Urinary bladder (tissue), 4 donors: ENCODE measurements around the gene MYO5B. TPM values are rescaled to one million over a fixed set of nuclear protein-coding genes. Genes with fewer than 3 reads are reported as not detected.
"Not testable (repeated sequence)": the region's sequence is repeated elsewhere in the genome, so short reads cannot be mapped to it uniquely, and the experiment has no call there.

Source experiments
- DNase-seq: peaks from one replicate; pipeline ENCODE4 v3.0.0-alpha.2; 2015; ENCODE audit errors: extremely low spot score
- H3K27ac ChIP-seq: one replicate; pipeline ENCODE4 v1.5.1; 2013; ENCODE audit warnings: low read depth, mild to moderate bottlenecking, moderate library complexity
- H3K36me3 ChIP-seq: one replicate; pipeline ENCODE4 v1.6.1; 2013; ENCODE audit warnings: mild to moderate bottlenecking, moderate library complexity; ENCODE audit not compliant: insufficient read depth
- H3K4me1 ChIP-seq: one replicate; pipeline ENCODE4 v1.6.1; 2013; ENCODE audit warnings: mild to moderate bottlenecking, moderate library complexity; ENCODE audit not compliant: insufficient read depth
- H3K4me3 ChIP-seq: one replicate; pipeline ENCODE4 v1.5.1; 2013; ENCODE audit warnings: low read depth, low read length
- WGBS: extraction: QIAGEN DNeasy Blood & Tissue Kit; methylation state at CpG from one replicate; pipeline ENCODE4 v1.1.7; 2013; 5-methylcytosine and 5-hydroxymethylcytosine counted together
- polyA plus RNA-seq: library from polyadenylated mRNA; stranded (reverse); fragments of 200-250 nt; gene quantifications from one replicate; pipeline ENCODE4 v1.2.3, GENCODE V29; 2013
- total RNA-seq: library from RNA; depleted of rRNA; stranded (reverse); fragments of >200 nt; gene quantifications from one replicate; pipeline ENCODE4 v1.2.3, GENCODE V29; 2014
- donor health status: healthy with polysubstance abuse.
- donor health status: healthy.

MYO5B gene
- total and polyA plus RNA-seq, 2 donors = 2.7 to 8.8 TPM

GRCh38 chr18:50094786-50095185 lies 100.2 kb downstream of the MYO5B start:
- 90% methylated on average over 5 of the region's 5 CpGs for WGBS
- not testable (repeated sequence) for DNase-seq

GRCh38 chr18:50094221-50094773 lies 100.7 kb downstream of the MYO5B start:
- no peak for DNase-seq
- Histone ChIP-seq H3K4me3 (no peak overlapping the region), H3K27ac (no peak overlapping the region), H3K36me3 (no peaks in the 10 kb centered on the region), H3K4me1 (no peaks in the 10 kb centered on the region)
- 86% methylated on average over 2 of the region's 2 CpGs for WGBS

More at GRCh38 chr18:50094786-50095185, 100.2 kb downstream of the MYO5B start:
- not testable (repeated sequence) for H3K27ac ChIP-seq, H3K4me3 ChIP-seq, H3K4me1 ChIP-seq, H3K36me3 ChIP-seq

GRCh38 chr18:50093366-50094064 lies 101.4 kb downstream of the MYO5B start:
- WGBS = 83% methylated on average over 6 of the region's 6 CpGs
- H3K27ac ChIP-seq = no peak overlapping the region
- no peaks in the 10 kb centered on the region for H3K4me1 ChIP-seq
- DNase-seq = no peak
- H3K36me3 ChIP-seq = no peaks in the 10 kb centered on the region
- H3K4me3 ChIP-seq = no peak overlapping the region

GRCh38 chr18:50092245-50092805 lies 102.6 kb downstream of the MYO5B start:
- Histone ChIP-seq H3K4me1 (no peaks in the 10 kb centered on the region), H3K36me3 (no peaks in the 10 kb centered on the region), H3K4me3 (no peak overlapping the region), H3K27ac (no peak overlapping the region)
- 44% methylated on average over 3 of the region's 3 CpGs for WGBS
- DNase-seq = no peak

GRCh38 chr18:50091509-50092244 lies 103.3 kb downstream of the MYO5B start:
- Histone ChIP-seq H3K36me3 (no peaks in the 10 kb centered on the region), H3K4me1 (no peaks in the 10 kb centered on the region), H3K4me3 (no peak overlapping the region), H3K27ac (no peak overlapping the region)
- 81% methylated on average over 2 of the region's 2 CpGs for WGBS
- DNase-seq = no peak

GRCh38 chr18:50090370-50091312 lies 104.3 kb downstream of the MYO5B start:
- H3K27ac ChIP-seq = no peak overlapping the region
- DNase-seq = no peak
- H3K4me1 ChIP-seq = no peaks in the 10 kb centered on the region
- WGBS = 83% methylated on average over 6 of the region's 6 CpGs
- H3K4me3 ChIP-seq = no peak overlapping the region
- H3K36me3 ChIP-seq = no peaks in the 10 kb centered on the region

GRCh38 chr18:50089702-50090101 lies 105.2 kb downstream of the MYO5B start:
- H3K36me3 ChIP-seq = no peaks in the 10 kb centered on the region
- DNase-seq = no peak
- 82% methylated on average over 9 of the region's 9 CpGs for WGBS
- no peak overlapping the region for H3K27ac ChIP-seq
- H3K4me3 ChIP-seq = no peak overlapping the region
- H3K4me1 ChIP-seq = no peaks in the 10 kb centered on the region

GRCh38 chr18:50083708-50084107 lies 111.2 kb downstream of the MYO5B start:
- DNase-seq = no peak
- H3K4me1 ChIP-seq = no peaks in the 10 kb centered on the region
- H3K36me3 ChIP-seq = no peaks in the 10 kb centered on the region
- H3K27ac ChIP-seq = no peak overlapping the region
- H3K4me3 ChIP-seq = no peak overlapping the region
- WGBS = 75% methylated on average over 3 of the region's 3 CpGs

GRCh38 chr18:50080932-50081560 lies 113.9 kb downstream of the MYO5B start:
- WGBS = 74% methylated on average over 2 of the region's 2 CpGs
- H3K4me3 ChIP-seq = no peak overlapping the region
- H3K27ac ChIP-seq = no peak overlapping the region
- H3K4me1 ChIP-seq = no peaks in the 10 kb centered on the region
- H3K36me3 ChIP-seq = no peaks in the 10 kb centered on the region
- no peak for DNase-seq

GRCh38 chr18:50080316-50080715 lies 114.6 kb downstream of the MYO5B start:
- Histone ChIP-seq H3K4me1 (no peaks in the 10 kb centered on the region), H3K27ac (no peak overlapping the region), H3K36me3 (no peaks in the 10 kb centered on the region), H3K4me3 (no peak overlapping the region)
- no peak for DNase-seq
- WGBS = 72% methylated on average over 4 of the region's 4 CpGs

GRCh38 chr18:50079571-50080295 lies 115.2 kb downstream of the MYO5B start:
- DNase-seq = no peak
- Histone ChIP-seq H3K4me1 (no peaks in the 10 kb centered on the region), H3K27ac (no peak overlapping the region), H3K36me3 (no peaks in the 10 kb centered on the region), H3K4me3 (no peak overlapping the region)
- 63% methylated on average over 8 of the region's 8 CpGs for WGBS

GRCh38 chr18:50076277-50076676 lies 118.7 kb downstream of the MYO5B start:
- DNase-seq = no peak
- 74% methylated on average over 6 of the region's 6 CpGs for WGBS
- H3K4me1 ChIP-seq = no peaks in the 10 kb centered on the region
- H3K36me3 ChIP-seq = no peaks in the 10 kb centered on the region
- no peak overlapping the region for H3K27ac ChIP-seq
- H3K4me3 ChIP-seq = no peak overlapping the region
